Left lung (tissue), 10 donors: ENCODE data around the gene VPS25. TPM values are rescaled to one million over a fixed set of nuclear protein-coding genes. Genes with fewer than 3 reads are reported as not detected.

Source experiments
- ATAC-seq: fragments of 200-7000 bp; cut with Tn5 transposase; one replicate; pipeline ENCODE4 v1.9.1; 2020; ENCODE audit warnings: moderate library complexity
- DNase-seq, 4 donors: peaks; one replicate each; pipeline ENCODE4 v3.0.0-alpha.2; 2013 to 2020
- H3K27ac ChIP-seq, 2 donors: fragments of 200-600 bp; sonication (generic) in 1 of 2; one replicate each; pipeline versions ENCODE4 v1.5.0 to v1.8.0; 2020 to 2021
- H3K27me3 ChIP-seq, 2 donors: fragments of 200-600 bp; sonication (generic) in 1 of 2; one replicate each; pipeline versions ENCODE4 v1.5.0 to v1.8.0; 2020 to 2021
- H3K36me3 ChIP-seq, 2 donors: fragments of 200-600 bp; sonication (generic) in 1 of 2; one replicate each; pipeline versions ENCODE4 v1.5.0 to v1.8.0; 2020 to 2021
- H3K4me1 ChIP-seq, 2 donors: fragments of 200-600 bp; one replicate each; pipeline ENCODE4 v1.8.0; 2021
- H3K4me3 ChIP-seq, 2 donors: fragments of 200-600 bp; sonication (generic) in 1 of 2; one replicate each; pipeline versions ENCODE4 v1.5.0 to v1.8.0; 2020 to 2021; ENCODE audit warnings: mild to moderate bottlenecking in 1 of 2
- H3K9me3 ChIP-seq, 2 donors: fragments of 200-600 bp; sonication (generic) in 1 of 2; one replicate each; pipeline versions ENCODE4 v1.5.0 to v1.8.0; 2020 to 2021
- CTCF ChIP-seq, 2 donors: fragments of 200-600 bp; sonication (generic) in 1 of 2; IDR thresholded peaks; one replicate each; pipeline versions ENCODE4 v1.5.0 to v1.8.0; 2021; ENCODE audit warnings: antibody characterized with exemption in 2 of 2
- intact Hi-C, 2 donors: fragments of 100-400 bp; cut with DNase I; formaldehyde crosslinking; loops; one replicate each; pipeline versions ENCODE4 v1.11.2 to v1.14.2; 2022
- polyA plus RNA-seq, 6 donors: library from polyadenylated mRNA; unstranded; fragments of 120-200 nt; gene quantifications; one replicate each; pipeline ENCODE4 v1.2.1, GENCODE V29; 2013; ENCODE audit not compliant: insufficient read length in 6 of 6
- total RNA-seq, 2 donors: library from RNA; stranded (reverse); fragmentation: NEBNext Ultra II Directional; extraction: Animal tissue kit (Norgen Biotek cat#: 25700); gene quantifications; one replicate each; pipeline ENCODE4 v1.2.1, GENCODE V29; 2021
- donor health status: DM: no; HTN: yes; CAD: no.
- donor health status: DM: no; HTN: no; CAD: no.

VPS25 gene
- total and polyA plus RNA-seq, 8 donors = 54.8 to 72.7 (median 67.9) TPM

DNA sequence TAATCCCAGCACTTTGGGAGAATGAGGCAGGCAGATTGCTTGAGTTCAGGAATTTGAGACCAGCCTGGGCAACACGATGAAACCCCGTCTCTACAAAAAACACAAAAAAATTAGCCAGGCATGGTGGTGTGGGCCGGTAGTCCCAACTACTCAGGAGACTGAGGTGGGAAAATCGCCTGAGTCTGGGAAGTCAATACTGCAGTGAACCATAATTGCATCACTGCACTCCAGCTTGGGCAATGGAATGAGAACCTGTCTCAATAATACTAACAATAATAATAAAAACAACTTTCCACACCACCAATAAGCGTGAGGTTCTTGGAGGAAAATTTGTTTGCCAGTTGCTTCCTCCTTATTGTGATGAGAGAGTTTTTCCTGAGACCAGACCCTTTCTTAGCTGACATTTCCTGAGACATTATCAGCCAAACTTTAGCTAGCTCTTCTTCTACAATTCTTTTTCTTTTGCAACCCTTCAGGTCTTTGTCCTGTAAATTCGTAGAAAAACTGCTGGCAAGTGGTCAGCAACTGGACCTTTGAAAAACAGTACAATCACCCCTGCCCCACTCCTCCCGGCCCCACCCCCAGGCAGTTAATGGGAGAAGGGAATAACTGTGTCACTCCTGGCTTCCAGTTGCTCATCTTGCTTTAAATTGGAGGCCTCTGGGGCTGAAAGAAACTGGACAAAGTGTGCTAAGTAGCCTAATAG lies 24.9 kb upstream of the VPS25 start:
- peaks cover 20 to 32% of the 10 kb centered on the region in 2 donors for H3K4me1 ChIP-seq
- DNase-seq = no peak
- H3K27me3 ChIP-seq = no peaks in the 10 kb centered on the region
- H3K4me3 ChIP-seq = no peak overlapping the region
- TF ChIP-seq CTCF (IDR thresholded peaks at IDR 0.05) = no peak
- peak overlapping the region in 1 of 2 donors; percentile 31 for H3K27ac ChIP-seq
- H3K36me3 ChIP-seq = no peaks in the 10 kb centered on the region
- no peaks in the 10 kb centered on the region for H3K9me3 ChIP-seq
- intact Hi-C loops = no loop called here
- ATAC-seq = no peak

GRCh38 chr17:42748908-42749798 lies 24.1 kb upstream of the VPS25 start:
- Histone ChIP-seq H3K4me1 (peaks cover 12 to 24% of the 10 kb centered on the region in 2 donors), H3K9me3 (no peaks in the 10 kb centered on the region), H3K27ac (peak overlapping the region; percentile 31 to 42), H3K36me3 (no peaks in the 10 kb centered on the region), H3K4me3 (no peak overlapping the region), H3K27me3 (no peaks in the 10 kb centered on the region)
- intact Hi-C loops = no loop called here
- no peak for TF ChIP-seq CTCF (IDR thresholded peaks at IDR 0.05)
- DNase-seq (no peak), ATAC-seq (no peak)

- Histone ChIP-seq H3K9me3 (no peaks in the 10 kb centered on the region), H3K36me3 (no peaks in the 10 kb centered on the region), H3K27ac (no peak overlapping the region), H3K4me3 (no peak overlapping the region), H3K27me3 (no peaks in the 10 kb centered on the region), H3K4me1 (peaks cover 6 to 14% of the 10 kb centered on the region in 2 donors)
- peak; percentile 53 for ATAC-seq
- TF ChIP-seq CTCF (IDR thresholded peaks at IDR 0.05) = no peak
- intact Hi-C loops = no loop called here
- DNase-seq = no peak
Observed at GRCh38 chr17:42750739-42751344, 22.4 kb upstream of the VPS25 start.

DNA sequence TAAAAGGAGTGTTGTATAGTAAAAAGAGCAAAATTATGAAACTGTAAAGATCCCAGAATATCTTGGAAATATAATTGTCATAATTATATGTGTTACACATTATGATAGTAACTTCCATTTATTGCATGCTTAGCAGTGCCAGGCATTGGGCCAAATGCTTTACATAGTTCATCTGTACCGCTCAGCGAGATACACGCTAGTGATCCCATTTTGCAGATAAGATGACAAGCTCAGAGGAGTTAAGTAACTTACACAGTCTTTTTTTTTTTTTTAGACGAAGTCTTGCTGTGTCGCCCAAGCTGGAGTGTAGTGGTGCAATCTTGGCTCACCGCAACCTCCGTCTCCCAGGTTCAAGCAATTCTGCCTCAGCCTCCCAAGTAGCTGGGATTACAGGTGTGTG lies 21.6 kb upstream of the VPS25 start:
- Histone ChIP-seq H3K4me3 (no peak overlapping the region), H3K4me1 (peaks cover 6 to 14% of the 10 kb centered on the region in 2 donors), H3K36me3 (no peaks in the 10 kb centered on the region), H3K27me3 (no peaks in the 10 kb centered on the region), H3K27ac (no peak overlapping the region), H3K9me3 (no peaks in the 10 kb centered on the region)
- ATAC-seq (no peak), DNase-seq (no peak)
- intact Hi-C loops = no loop called here
- no peak for TF ChIP-seq CTCF (IDR thresholded peaks at IDR 0.05)

- DNase-seq (no peak), ATAC-seq (no peak)
- no peak for TF ChIP-seq CTCF (IDR thresholded peaks at IDR 0.05)
- H3K4me3 ChIP-seq = no peak overlapping the region
- H3K36me3 ChIP-seq = no peaks in the 10 kb centered on the region
- H3K27me3 ChIP-seq = peaks cover 0 to 21% of the 10 kb centered on the region in 2 donors
- no peak overlapping the region for H3K27ac ChIP-seq
- peaks cover 0 to 11% of the 10 kb centered on the region in 2 donors for H3K4me1 ChIP-seq
- intact Hi-C loops = no loop called here
- no peaks in the 10 kb centered on the region for H3K9me3 ChIP-seq
Observed at GRCh38 chr17:42754782-42755181, 18.5 kb upstream of the VPS25 start.
